NCI-H774 (cell line): Measurements from ENCODE around the gene ECE1.

ENCODE experiments used
- DNase-seq: peaks from one replicate; lab custom pipeline; 2025; lab: John Stamatoyannopoulos, UW

Gene ECE1

GRCh38 chr1:21307663-21308305, 17.5 kb upstream of the ECE1 start:
- DNase-seq = no peak

- DNase-seq = no peak
Observed at GRCh38 chr1:21307210-21307609, 16.9 kb upstream of the ECE1 start.

DNA sequence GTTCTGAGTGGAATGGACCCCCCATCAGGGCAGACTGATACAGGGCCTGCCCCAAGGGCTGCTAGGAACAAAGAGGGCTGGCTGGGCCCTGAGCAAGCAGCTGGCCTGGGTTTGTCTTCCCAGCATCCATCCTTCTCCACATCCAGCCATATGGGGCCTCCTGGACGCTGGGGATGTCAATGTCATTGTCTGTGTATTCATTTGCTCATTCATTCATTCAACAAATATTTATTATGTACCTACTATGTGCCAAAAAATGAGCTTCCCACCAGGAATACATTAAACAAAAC, 15.6 kb upstream of the ECE1 start:
- no peak for DNase-seq

DNA sequence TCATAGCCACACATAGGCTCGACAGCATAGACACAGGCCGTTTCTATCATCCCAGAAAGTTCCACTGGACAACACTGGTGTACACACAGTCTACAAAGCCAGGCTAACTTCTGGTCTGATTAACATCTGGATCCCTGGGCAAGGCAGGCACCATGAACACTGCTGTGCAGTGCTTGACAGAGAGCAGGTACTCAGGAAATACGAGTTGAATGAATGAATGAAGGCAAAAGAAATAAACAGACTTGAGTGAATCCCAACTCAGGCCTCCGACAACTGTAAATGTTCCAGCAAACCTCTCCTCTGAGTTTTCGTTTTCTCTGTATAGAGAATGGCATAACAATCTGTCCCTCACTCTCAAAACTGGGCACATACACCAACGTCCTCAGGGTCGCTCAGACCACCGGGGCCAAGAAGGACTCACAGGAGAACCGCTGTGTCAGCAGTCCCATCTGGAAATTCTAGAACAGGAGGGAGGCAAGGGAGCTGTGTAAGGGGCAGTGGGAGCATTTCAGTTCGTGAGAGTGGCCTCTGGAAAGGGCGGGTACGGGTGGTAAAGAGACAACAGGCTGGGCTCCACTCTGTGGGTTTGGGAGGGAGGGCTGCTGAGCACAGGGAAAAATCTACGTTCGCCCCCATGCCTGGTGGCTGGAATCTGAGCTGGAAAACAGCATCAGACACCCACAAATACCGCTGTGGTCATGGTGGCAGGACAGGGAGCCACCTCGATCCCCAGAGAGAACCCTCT, 15.1 kb upstream of the ECE1 start:
- DNase-seq = no peak

DNA sequence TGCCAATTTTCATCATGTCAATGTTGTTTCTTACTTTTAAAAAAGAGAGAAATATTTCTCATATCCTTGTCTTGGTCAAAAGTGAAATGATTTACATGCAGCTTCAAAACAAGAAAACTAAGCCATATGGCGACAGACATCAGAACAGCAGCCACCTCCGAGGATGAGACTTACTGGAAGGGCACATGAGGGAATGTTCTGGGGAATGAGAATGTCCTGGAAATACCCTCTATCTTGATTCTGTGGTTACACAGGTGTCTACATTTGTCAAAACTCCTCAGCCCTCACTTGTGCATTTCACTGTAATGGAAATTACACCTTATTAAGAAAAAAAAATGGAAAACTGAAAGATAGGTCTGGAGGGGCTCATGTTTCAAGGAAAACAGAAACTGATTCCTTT, 14.2 kb upstream of the ECE1 start:
- DNase-seq = no peak

- DNase-seq = no peak
Observed at GRCh38 chr1:21302747-21303715, 12.8 kb upstream of the ECE1 start.

GRCh38 chr1:21301794-21302440, 11.7 kb upstream of the ECE1 start:
- no peak for DNase-seq

DNA sequence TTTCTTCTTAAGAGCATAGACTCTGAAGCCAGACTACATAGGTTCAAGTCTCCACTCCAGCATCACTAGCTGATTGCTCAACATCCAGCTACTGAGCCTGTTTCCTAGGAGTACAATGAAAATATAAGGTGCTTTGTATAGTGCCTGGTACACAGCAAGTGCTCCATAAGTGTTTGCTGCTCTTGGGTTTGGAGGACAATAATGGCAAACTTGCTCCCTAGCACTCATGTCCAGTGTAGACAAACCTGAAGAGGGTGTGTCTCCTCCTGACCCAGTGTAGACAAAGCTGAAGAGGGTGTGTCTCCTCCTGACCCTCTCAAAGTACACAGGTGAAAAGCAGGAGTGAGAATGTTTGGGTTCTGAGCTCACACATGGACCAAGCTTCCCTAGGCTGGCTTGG, 10.5 kb upstream of the ECE1 start:
- no peak for DNase-seq

DNA sequence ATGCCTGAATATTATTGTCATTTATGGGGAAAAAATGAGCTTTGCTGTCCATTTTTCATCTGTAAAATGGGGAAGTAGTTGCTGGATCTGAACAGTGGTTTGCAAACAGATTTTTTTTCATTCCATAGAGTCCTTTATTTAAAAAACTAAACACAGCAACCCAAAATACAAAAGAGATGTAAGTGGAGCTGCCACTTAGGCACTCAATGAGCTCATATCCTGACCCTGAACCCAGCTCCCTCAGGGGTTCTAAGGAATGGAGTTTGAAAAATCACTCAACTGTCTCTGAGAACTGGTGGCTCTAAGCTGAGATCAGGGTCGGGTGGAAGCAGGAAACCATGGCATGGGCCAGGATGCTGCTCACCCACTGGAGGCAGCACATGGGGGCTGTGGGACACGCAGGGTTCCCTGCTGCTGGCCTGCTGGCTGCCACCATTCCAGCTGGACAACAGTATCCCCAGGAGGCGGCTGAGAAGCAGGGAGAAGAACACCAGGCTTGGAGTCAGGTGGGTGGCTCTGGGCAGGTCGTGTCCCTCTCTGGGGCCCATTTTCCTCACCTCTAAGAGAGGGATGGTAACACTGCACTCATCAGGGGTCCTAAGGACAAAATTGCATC, 9.6 kb upstream of the ECE1 start:
- no peak for DNase-seq

- no peak for DNase-seq
Observed at GRCh38 chr1:21298981-21299391, 8.7 kb upstream of the ECE1 start.

DNA sequence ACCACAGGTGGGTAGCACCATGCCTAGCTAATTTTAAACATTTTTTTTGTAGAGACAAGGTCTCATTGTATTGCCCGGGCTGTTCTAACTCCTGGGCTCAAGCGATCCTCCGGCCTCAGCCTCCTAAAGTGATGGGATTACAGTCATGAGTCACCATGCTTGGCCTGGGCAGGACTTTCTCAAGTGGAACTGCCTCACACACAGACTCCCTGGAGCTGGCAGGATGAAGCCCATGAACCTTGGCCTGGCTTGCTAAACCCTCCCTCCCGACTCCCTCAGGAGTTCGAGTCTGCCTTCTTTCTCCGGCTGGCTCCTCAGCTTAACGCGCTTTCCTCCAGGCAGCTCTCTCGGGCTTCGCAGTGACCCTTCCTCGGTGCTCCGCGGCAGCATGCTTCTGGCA, 7.7 kb upstream of the ECE1 start:
- DNase-seq = no peak

DNA sequence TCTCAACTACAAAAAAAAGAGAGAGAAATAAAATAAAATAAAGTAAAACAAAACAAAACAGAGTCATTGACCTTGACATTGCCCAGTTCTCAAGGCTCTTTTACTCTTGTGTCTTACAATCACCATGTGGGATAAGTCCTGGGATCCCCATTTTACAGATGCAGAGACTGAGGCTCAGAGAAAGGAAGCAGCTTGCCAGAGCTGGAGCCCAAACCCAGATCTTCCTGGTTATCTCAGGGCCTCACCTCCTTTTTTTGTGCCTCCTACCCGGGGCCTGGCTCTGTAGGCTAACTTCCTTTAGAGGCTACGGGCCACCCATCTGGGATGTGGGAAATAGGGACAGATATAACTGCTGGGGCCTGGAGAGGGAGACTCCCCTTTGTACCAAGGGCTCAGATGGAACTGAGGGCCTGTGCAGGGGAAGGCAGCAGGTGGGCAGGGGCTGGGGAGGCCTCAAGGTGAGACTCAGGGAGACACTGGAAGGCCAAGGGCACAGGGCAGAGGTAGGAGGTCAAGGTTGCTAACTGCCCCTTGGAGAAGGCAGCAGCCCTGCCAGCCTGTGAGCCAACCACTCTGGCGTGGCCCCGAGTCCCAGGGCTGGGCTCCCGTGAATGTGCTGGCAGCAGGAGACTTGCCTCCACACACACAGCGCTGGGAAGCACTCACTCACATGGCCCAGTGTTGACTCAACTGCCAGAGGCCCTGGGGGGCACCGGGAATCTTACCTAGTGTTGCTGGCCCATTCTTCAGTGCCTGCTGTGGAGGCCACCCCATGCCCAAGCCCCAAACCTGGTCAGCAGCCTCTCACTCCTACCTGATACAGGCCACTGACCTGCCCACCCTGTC, 6.5 kb upstream of the ECE1 start:
- DNase-seq = no peak

GRCh38 chr1:21295545-21295944, 5.3 kb upstream of the ECE1 start:
- no peak for DNase-seq

DNA sequence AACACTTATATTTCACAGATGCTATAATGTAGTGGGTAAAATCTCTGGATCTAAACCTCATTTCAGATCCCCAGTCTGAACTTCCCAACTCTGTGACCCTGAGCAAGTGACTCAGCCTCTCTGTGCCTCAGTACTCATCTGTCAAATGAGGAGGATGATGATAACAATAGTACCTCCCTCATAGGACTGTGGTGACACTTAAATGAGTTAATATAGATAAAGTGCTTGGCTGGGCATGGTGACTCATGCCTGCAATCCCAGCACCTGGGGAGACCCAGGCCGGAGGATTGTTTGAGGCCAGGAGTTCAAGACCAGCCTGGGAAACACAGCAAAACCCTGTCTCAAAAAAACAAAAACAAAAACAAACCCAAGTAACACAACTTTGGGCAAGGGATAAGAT, 4.7 kb upstream of the ECE1 start:
- DNase-seq = no peak

DNA sequence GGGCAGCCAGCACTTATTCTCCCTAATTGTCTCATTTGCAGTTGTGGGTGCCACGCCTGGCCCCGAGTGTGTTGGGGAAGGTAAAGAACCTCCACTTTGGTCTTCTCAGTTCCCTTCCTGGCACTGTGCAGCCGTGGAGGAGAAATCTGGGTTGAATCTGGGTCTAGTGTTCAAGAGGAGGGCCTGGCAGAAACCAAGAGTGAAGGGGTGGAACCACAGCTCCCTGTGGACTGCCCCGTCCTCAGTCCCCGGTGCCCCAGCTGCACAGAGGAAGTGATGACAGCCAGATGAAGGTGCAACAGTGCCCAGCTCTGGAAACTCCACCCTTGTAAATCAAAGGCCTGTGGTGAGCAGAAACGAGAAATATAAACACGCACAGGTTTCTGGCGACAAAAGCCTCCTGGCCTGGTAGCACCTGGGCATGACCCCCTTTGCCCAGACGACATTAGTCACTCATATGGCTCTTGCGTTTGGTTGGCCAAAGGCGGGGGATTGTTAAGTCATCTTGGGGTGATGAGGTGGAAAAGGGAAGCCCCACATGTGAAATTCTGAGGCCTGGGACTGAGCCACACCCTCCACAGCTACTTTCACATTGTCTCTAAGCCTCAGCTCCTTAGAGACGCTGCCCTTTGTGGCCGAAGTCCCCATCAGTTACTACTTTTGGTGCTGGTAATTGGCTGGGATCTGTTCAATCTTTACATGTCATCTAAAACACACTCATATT, 4.2 kb upstream of the ECE1 start:
- DNase-seq = no peak

DNA sequence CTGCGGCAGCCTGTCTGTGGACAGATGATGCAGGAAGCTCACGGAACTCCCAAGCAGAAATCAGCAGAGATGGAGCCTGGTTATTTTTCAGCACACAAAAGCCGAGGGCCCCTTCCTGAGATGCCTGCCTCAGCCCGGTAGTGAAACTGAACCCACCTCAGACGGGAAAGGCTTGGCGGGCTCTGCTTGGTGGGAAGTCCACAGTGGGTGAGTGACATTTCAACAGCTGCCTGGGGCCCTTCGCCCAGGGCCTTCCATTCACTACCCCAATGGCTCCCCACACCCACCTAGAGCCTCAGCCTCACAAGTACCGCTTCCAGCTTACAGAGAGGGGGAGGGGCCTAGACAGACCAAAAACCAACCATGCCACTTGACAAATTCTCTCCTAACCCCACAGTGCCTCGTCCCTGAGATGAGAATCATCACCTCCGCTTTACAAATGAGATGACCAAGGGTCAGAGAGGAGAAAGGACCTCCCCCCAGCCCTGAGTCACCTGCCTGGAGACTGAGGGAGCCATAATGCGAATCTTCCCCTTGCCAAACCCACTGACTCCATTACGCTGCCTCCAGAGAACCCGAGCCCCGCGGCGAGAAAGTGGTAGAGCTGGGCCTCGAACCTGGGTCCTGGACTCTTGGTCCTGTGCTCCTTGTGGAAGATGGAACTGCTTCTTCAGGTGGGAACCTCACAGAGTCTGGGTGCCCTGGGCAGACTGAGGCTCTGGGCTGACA, 3.4 kb upstream of the ECE1 start:
- DNase-seq = no peak

GRCh38 chr1:21292984-21293536, 2.8 kb upstream of the ECE1 start:
- no peak for DNase-seq

DNA sequence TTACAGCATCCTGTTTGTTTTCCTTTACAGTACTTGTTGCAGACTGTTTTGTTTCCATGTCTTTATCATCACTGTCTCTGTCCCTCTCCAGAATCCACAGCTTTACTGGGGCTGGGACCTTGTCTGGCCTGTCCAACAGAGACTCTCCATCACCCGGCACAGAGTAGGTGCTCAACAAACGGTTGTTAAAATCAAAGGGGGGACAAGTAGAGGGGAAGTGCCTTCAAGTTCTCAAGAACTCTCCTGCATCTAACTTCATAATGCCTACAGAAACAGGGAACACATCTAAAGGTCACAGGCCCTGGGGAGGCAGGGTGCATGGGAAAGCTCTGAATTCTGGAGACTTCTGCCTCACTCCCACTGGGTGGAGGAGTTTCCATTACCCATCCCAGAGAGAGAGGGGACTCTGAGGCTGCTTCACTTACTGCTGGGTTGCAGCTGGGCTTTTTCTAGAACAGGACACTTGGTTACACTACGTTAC, 2.3 kb upstream of the ECE1 start:
- DNase-seq = no peak

- DNase-seq = no peak
Observed at GRCh38 chr1:21291964-21292363, 1.7 kb upstream of the ECE1 start.
